Thoracic aorta endothelial cell (primary cell): ENCODE results near the gene SPDYE18. TPM values are rescaled to one million over a fixed set of nuclear protein-coding genes. Genes with fewer than 3 reads are reported as not detected.

ENCODE experiments used
- small RNA-seq: library from RNA; depleted of rRNA; stranded (forward); fragments of <200 nt; gene quantifications from one replicate; pipeline ENCODE3, GENCODE V24; 2012
- total RNA-seq: library from RNA; depleted of rRNA; stranded (reverse); fragments of >200 nt; gene quantifications from 2 replicates; pipeline ENCODE4 v1.2.3, GENCODE V29; 2012

The SPDYE18 gene, protein sequence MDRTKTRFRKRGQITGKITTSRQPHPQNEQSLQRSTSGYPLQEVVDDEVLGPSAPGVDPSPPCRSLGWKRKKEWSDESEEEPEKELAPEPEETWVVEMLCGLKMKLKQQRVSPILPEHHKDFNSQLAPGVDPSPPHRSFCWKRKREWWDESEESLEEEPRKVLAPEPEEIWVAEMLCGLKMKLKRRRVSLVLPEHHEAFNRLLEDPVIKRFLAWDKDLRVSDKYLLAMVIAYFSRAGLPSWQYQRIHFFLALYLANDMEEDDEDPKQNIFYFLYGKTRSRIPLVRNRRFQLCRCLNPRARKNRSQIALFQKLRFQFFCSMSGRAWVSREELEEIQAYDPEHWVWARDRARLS
- 0.14 TPM in 1 of 2 replicates, not detected in the other for total RNA-seq

GRCh38 chr7:77062557-77062956 lies at the start of gene SPDYE18:
TSS of gene SPDYE18 (minus strand) at chr7:77062558. CDS start at chr7:77060512, 2,046 bp downstream.

DNA sequence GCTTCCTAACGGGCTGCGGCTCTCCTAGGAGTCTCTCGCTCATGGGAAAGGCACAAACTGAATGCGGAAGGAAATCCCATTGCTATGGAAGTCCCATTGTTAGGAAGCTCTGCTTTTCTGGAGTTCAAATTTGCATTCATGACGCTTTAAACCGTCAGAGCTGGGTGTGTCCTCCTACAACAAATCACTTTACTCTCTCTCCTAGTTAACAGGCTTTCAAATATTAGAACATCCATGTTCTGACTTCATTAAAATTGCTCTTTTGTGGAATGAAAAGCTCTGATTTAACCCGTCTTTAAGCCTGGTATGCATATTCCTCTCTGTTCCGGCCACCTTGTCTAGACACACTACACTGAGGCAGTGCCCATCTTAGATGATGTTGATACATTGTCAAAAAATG lies 30.1 kb downstream of the SPDYE18 start, which contains the start of gene SPDYE17:
Gene SPDYE17, minus strand, starts transcription at position 101 of the 400 bp plus-strand sequence. CDS start 1,791 bp downstream, outside the sequence.

Small RNA genes lying within 50 kb of the gene (small RNA-seq; reads per million reads assigned to genes)
- not detected for gene RF00019

Other genes with a start within 250 kb of the SPDYE18 start
- not detected in 2 replicates for gene SPDYE17, start 30.2 kb downstream of the SPDYE18 start, total RNA-seq
- gene CCDC146, start 60.1 kb upstream of the SPDYE18 start, total RNA-seq: 1.1 and 2.2 TPM in 2 replicates
- 0.13 and 0.22 TPM in 2 replicates for gene FGL2, start 137.3 kb upstream of the SPDYE18 start, total RNA-seq